Kidney (tissue), 14 donors: ENCODE measurements around the gene XPO5. TPM values are rescaled to one million over a fixed set of nuclear protein-coding genes. Genes with fewer than 3 reads are reported as not detected.

Experiments
- DNase-seq, 5 donors: peaks; one replicate each; pipeline ENCODE4 v3.0.0-alpha.2; 2013 to 2020
- FAIRE-seq: peaks from 2 replicates; lab custom pipeline; 2012; peaks lifted over from hg19 to GRCh38; lab: Jason Lieb, UNC
- H3K27ac ChIP-seq, 2 donors: one replicate each; pipeline ENCODE4 v1.7.0; 2013; ENCODE audit warnings: low read depth in 2 of 2, low read length in 2 of 2, inconsistent platforms in 1 of 2
- H3K27me3 ChIP-seq: one replicate; pipeline ENCODE4 v1.7.1; 2013; ENCODE audit warnings: low read length, inconsistent platforms; ENCODE audit not compliant: control insufficient read depth, insufficient read depth
- H3K36me3 ChIP-seq, 3 donors: one replicate each; pipeline versions ENCODE4 v1.7.0 to v1.7.1; 2013; ENCODE audit warnings: low read length in 3 of 3, control low read depth in 1 of 3, inconsistent platforms in 1 of 3; ENCODE audit not compliant: insufficient read depth in 3 of 3, control insufficient read depth in 2 of 3
- H3K4me1 ChIP-seq, 3 donors: one replicate each; pipeline versions ENCODE4 v1.7.0 to v1.7.1; 2013; ENCODE audit warnings: low read length in 3 of 3, inconsistent platforms in 1 of 3, low read depth in 1 of 3; ENCODE audit not compliant: control insufficient read depth in 2 of 3, insufficient read depth in 2 of 3
- H3K4me3 ChIP-seq, 3 donors: one replicate each; pipeline versions ENCODE4 v1.7.0 to v1.8.1; 2013; ENCODE audit warnings: low read length in 3 of 3, control low read depth in 1 of 3, inconsistent platforms in 1 of 3
- H3K9ac ChIP-seq, 3 donors: one replicate each; pipeline versions ENCODE4 v1.7.0 to v1.7.1; 2013; ENCODE audit warnings: low read length in 3 of 3, control low read depth in 1 of 3, inconsistent platforms in 1 of 3
- H3K9me3 ChIP-seq, 3 donors: one replicate each; pipeline versions ENCODE4 v1.7.0 to v1.7.1; 2013; ENCODE audit warnings: low read length in 3 of 3, control low read depth in 1 of 3, inconsistent platforms in 1 of 3; ENCODE audit not compliant: control insufficient read depth in 2 of 3, insufficient read depth in 1 of 3
- CTCF ChIP-seq: IDR thresholded peaks from 3 replicates; pipeline ENCODE4 v1.5.1; 2012; ENCODE audit warnings: mild to moderate bottlenecking, moderate library complexity, borderline replicate concordance; ENCODE audit not compliant: insufficient read depth; ENCODE audit errors: extremely low read depth
- intact Hi-C: fragments of 100-400 bp; cut with DNase I; formaldehyde crosslinking; loops from one replicate; pipeline ENCODE4 v1.11.1; 2022
- polyA plus RNA-seq: library from polyadenylated mRNA; stranded (reverse); fragments of 350-450 nt; fragmentation: Illumina TruSeq; extraction: RNeasy Lipid Tissue Mini Kit (QIAGEN cat#74804); gene quantifications from one replicate; pipeline ENCODE4 v1.2.3, GENCODE V29; 2014; ENCODE audit warnings: low read depth, low replicate concordance; ENCODE audit not compliant: insufficient read depth
- total RNA-seq: library from RNA; stranded (reverse); fragmentation: NEBNext Ultra II Directional; extraction: Animal tissue kit (Norgen Biotek cat#: 25700); gene quantifications from one replicate; pipeline ENCODE4 v1.2.1, GENCODE V29; 2021
- donor health status: control.
- donor health status: control.
- donor health status: control.
- donor health status: control.
- donor health status: control.
- donor health status: DM: yes; HTN: yes; CAD: no.
- donor health status: Normal renal cell carcinoma (clear cell type).

XPO5 gene
- total and polyA plus RNA-seq, 2 donors from 2014 or later = 7.5 to 34.3 TPM

- H3K27ac ChIP-seq = no peak overlapping the region
- H3K36me3 ChIP-seq = peaks cover 3 to 29% (median 20%) of the 10 kb centered on the region in 3 donors
- DNase-seq (no peak), FAIRE-seq (no peak)
- no peak overlapping the region for H3K4me3 ChIP-seq
- peaks cover 0 to 16% (median 4%) of the 10 kb centered on the region in 3 donors for H3K4me1 ChIP-seq
- TF ChIP-seq CTCF = no peak
- intact Hi-C loops = loop anchor here (10.0 kb wide), 1 partner anchor 54 kb away; the partner anchor contains the start of gene DLK2
- H3K27me3 ChIP-seq = no peaks in the 10 kb centered on the region
- H3K9ac ChIP-seq = no peak overlapping the region
- no peaks in the 10 kb centered on the region for H3K9me3 ChIP-seq
Observed at GRCh38 chr6:43508481-43509141, 67.2 kb downstream of the XPO5 start.

- FAIRE-seq (no peak), DNase-seq (peak in 4 of 5 donors; percentile 85 to 89 (median 88))
- peak; percentile 97 for TF ChIP-seq CTCF
- no peaks in the 10 kb centered on the region for H3K9me3 ChIP-seq
- no peak overlapping the region for H3K4me3 ChIP-seq
- peaks cover 3 to 32% (median 13%) of the 10 kb centered on the region in 3 donors for H3K36me3 ChIP-seq
- H3K9ac ChIP-seq = no peak overlapping the region
- no peaks in the 10 kb centered on the region for H3K27me3 ChIP-seq
- intact Hi-C loops = loop anchor here (10.0 kb wide), 1 partner anchor 52 kb away; the partner anchor contains the start of gene DLK2
- H3K4me1 ChIP-seq = peaks cover 0 to 16% (median 4%) of the 10 kb centered on the region in 3 donors
- no peak overlapping the region for H3K27ac ChIP-seq
Observed at GRCh38 chr6:43506667-43507471, 69.0 kb downstream of the XPO5 start.

GRCh38 chr6:43506171-43506570 is 69.7 kb downstream of the XPO5 start:
- FAIRE-seq = no peak

More at GRCh38 chr6:43506171-43506570, 69.7 kb downstream of the XPO5 start:
- Histone ChIP-seq H3K27ac (no peak overlapping the region), H3K9ac (no peak overlapping the region), H3K4me3 (no peak overlapping the region), H3K27me3 (no peaks in the 10 kb centered on the region), H3K9me3 (no peaks in the 10 kb centered on the region), H3K4me1 (peaks cover 0 to 16% (median 4%) of the 10 kb centered on the region in 3 donors), H3K36me3 (peaks cover 0 to 29% (median 13%) of the 10 kb centered on the region in 3 donors)
- DNase-seq = no peak
- intact Hi-C loops = loop anchor here (10.0 kb wide), 1 partner anchor 51 kb away; the partner anchor contains the start of gene DLK2
- TF ChIP-seq CTCF = no peak
